OCI-LY7 (cell line): ENCODE data around the gene PCDH9.

Experiments used
- EZH2phosphoT487 ChIP-seq: fragments of 200-600 bp; sonication (generic); IDR thresholded peaks from 2 replicates; pipeline ENCODE4 v1.6.1; 2018; ENCODE audit warnings: low read depth, borderline replicate concordance, mild to moderate bottlenecking, mixed run types, antibody characterized with exemption, low read length, moderate library complexity, mixed read lengths
- TF ChIP-seq, protein P1 (sequence below): fragments of 200-600 bp; sonication (generic); conservative IDR thresholded peaks from 2 replicates; pipeline ENCODE4 v1.5.1; 2014; ENCODE audit warnings: mild to moderate bottlenecking, antibody characterized with exemption, low read length, moderate library complexity, mixed read lengths

DNA sequence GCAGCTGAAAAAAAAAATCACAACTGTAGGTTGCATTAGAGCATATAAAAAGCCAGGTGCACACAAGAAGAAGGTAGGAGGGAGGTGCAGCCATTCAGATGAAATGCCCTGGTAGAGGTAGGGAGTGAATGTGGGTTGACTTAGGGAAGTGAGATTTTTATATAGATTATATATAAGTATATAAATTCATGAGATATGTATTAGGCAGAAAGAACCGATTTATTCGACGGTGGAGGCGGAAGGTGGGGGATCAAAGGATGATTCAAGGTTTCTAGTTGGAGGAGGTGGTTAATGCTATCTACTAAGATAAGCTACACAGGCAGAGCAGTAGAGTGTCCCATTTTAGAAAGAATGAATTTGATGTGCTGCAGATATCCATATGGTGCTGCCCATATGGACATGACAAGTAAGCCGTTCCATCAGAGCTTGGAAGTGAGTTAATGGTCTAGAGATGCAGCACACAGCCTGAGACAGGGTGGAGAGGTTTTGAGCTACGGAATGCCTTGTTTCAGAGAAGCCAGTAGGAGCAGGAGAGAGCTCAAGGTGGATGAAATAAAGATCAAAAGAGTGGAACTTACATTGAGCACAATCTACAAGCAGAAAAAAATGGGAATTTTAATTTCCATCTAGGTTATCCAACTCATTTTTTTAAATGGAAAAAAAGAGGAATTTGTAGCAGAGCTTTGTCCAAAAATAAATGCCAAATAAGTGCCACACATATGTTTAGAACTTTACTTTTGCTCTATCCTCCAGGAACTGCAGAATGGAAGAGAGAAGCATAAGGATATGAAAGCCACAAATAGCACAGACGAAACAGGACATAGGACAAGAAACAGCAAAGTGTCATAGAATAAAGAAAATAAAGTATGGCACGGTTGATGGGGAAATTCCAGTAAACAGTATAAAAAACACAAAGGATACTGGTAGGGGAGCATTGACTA lies 177.3 kb downstream of the PCDH9 start:
- TF ChIP-seq, protein P1, sequence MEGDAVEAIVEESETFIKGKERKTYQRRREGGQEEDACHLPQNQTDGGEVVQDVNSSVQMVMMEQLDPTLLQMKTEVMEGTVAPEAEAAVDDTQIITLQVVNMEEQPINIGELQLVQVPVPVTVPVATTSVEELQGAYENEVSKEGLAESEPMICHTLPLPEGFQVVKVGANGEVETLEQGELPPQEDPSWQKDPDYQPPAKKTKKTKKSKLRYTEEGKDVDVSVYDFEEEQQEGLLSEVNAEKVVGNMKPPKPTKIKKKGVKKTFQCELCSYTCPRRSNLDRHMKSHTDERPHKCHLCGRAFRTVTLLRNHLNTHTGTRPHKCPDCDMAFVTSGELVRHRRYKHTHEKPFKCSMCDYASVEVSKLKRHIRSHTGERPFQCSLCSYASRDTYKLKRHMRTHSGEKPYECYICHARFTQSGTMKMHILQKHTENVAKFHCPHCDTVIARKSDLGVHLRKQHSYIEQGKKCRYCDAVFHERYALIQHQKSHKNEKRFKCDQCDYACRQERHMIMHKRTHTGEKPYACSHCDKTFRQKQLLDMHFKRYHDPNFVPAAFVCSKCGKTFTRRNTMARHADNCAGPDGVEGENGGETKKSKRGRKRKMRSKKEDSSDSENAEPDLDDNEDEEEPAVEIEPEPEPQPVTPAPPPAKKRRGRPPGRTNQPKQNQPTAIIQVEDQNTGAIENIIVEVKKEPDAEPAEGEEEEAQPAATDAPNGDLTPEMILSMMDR, result no peak
- TF ChIP-seq EZH2phosphoT487, result no peak
